A549 (cell line): ENCODE data around the gene IGF2BP1. TPM values are rescaled to one million over a fixed set of nuclear protein-coding genes. Genes with fewer than 3 reads are reported as not detected.

Source experiments
- ATAC-seq, 2 experiments: fragments of 200-7000 bp in 1 of 2; fragments of >200 bp in 1 of 2; cut with Nextera tagmentation in 1 of 2; cut with Tn5 transposase in 1 of 2; 3 replicates each; pipeline versions ENCODE4 v1.8.0 to v1.9.1; 2018 to 2020; ENCODE audit warnings: mild to moderate bottlenecking in 1 of 2, moderate library complexity in 1 of 2
- CTCF ChIA-PET: fragments of 300-600 bp; sonication (Branson Sonifier 250); formaldehyde crosslinking; extraction: SDS; loops from one replicate; lab custom pipeline; 2021; ENCODE audit warnings: antibody characterized with exemption, inconsistent platforms; lab: Yijun Ruan, JAX
- POLR2A ChIA-PET: fragments of 350-600 bp; formaldehyde crosslinking; extraction: SDS; loops from one replicate; lab custom pipeline; 2021; ENCODE audit warnings: antibody characterized with exemption, inconsistent platforms; lab: Yijun Ruan, JAX
- DNase-seq, 2 experiments: peaks; one replicate each; pipeline versions ENCODE4 v3.0.0 to v3.0.0-alpha.2; 2011 to 2016; ENCODE audit warnings: low read depth in 1 of 2, low spot score in 1 of 2
- FAIRE-seq: peaks from 2 replicates; lab custom pipeline; 2011; peaks lifted over from hg19 to GRCh38; lab: Jason Lieb, UNC
- H3K27ac ChIP-seq, 2 experiments: fragments of >200 bp; sonication (Bioruptor Twin); formaldehyde crosslinking; 3 replicates each; pipeline ENCODE4 v1.5.1; 2016 to 2017
- H3K4me1 ChIP-seq: fragments of >200 bp; sonication (Bioruptor Twin); formaldehyde crosslinking; 3 replicates; pipeline ENCODE4 v1.6.1; 2016
- H3K4me2 ChIP-seq: fragments of >200 bp; sonication (Bioruptor Twin); formaldehyde crosslinking; 3 replicates; pipeline ENCODE4 v1.6.1; 2016
- H3K4me3 ChIP-seq: fragments of >200 bp; sonication (Bioruptor Twin); formaldehyde crosslinking; 3 replicates; pipeline ENCODE4 v1.5.1; 2016
- H3K9me3 ChIP-seq: fragments of >200 bp; sonication (Bioruptor Twin); formaldehyde crosslinking; 3 replicates; pipeline ENCODE4 v1.6.1; 2016
- CBX8 ChIP-seq: fragments of 200-600 bp; sonication (generic); IDR thresholded peaks from 2 replicates; pipeline ENCODE4 v1.6.1; 2016
- CEBPB ChIP-seq, 2 experiments: fragments of >200 bp in 1 of 2; sonication (Bioruptor Twin) in 1 of 2; formaldehyde crosslinking in 1 of 2; IDR thresholded peaks; 2 replicates each; pipeline ENCODE4 v1.6.1; 2012 to 2016
- CHD2 ChIP-seq: fragments of 150-350 bp; IDR thresholded peaks from 2 replicates; pipeline ENCODE4 v1.6.1; 2014; ENCODE audit warnings: low read length; ENCODE audit not compliant: partially characterized antibody
- E2F6 ChIP-seq: IDR thresholded peaks from 2 replicates; pipeline ENCODE4 v1.6.1; 2012; ENCODE audit warnings: low read depth, borderline replicate concordance
- EHF ChIP-seq: fragments of 250-450 bp; sonication (Bioruptor Pico); IDR thresholded peaks from 2 replicates; pipeline ENCODE4 v1.5.0; 2020; ENCODE audit warnings: mild to moderate bottlenecking
- FOSB ChIP-seq: fragments of 250-450 bp; sonication (Bioruptor Pico); IDR thresholded peaks from 2 replicates; pipeline ENCODE4 v1.5.0; 2020; ENCODE audit warnings: mild to moderate bottlenecking, moderate library complexity
- FOXS1 ChIP-seq: fragments of 250-450 bp; sonication (Bioruptor Pico); IDR thresholded peaks from 2 replicates; pipeline ENCODE4 v1.5.0; 2020; ENCODE audit warnings: mild to moderate bottlenecking, moderate library complexity
- HDAC2 ChIP-seq: fragments of 200-600 bp; sonication (generic); IDR thresholded peaks from 2 replicates; pipeline ENCODE4 v1.6.1; 2016
- HMGXB4 ChIP-seq: fragments of 250-450 bp; sonication (Bioruptor Pico); IDR thresholded peaks from 2 replicates; pipeline ENCODE4 v1.5.0; 2021; ENCODE audit warnings: mild to moderate bottlenecking, moderate library complexity, borderline replicate concordance
- JUN ChIP-seq, 2 experiments: fragments of >200 bp; sonication (Bioruptor Twin); formaldehyde crosslinking; IDR thresholded peaks; 2 replicates in 1 of 2; 3 replicates in 1 of 2; pipeline ENCODE4 v1.6.1; 2016 to 2017
- JUNB ChIP-seq: fragments of >200 bp; sonication (Bioruptor Twin); formaldehyde crosslinking; IDR thresholded peaks from 2 replicates; pipeline ENCODE4 v1.6.1; 2016
- KDM1A ChIP-seq: fragments of 200-600 bp; sonication (generic); IDR thresholded peaks from 2 replicates; pipeline ENCODE4 v1.6.1; 2016; ENCODE audit warnings: low read depth, mild to moderate bottlenecking
- MAX ChIP-seq: IDR thresholded peaks from 2 replicates; pipeline ENCODE4 v1.6.1; 2012
- MAZ ChIP-seq: fragments of 150-350 bp; IDR thresholded peaks from 2 replicates; pipeline ENCODE4 v1.6.1; 2014; ENCODE audit warnings: antibody characterized with exemption, low read depth, low read length, borderline replicate concordance
- NPAS2 ChIP-seq: fragments of 250-450 bp; sonication (Bioruptor Pico); IDR thresholded peaks from 2 replicates; pipeline ENCODE4 v1.8.0; 2022; ENCODE audit warnings: mild to moderate bottlenecking, moderate library complexity, borderline replicate concordance
- PBX3 ChIP-seq: IDR thresholded peaks from 2 replicates; pipeline ENCODE4 v1.6.1; 2012
- RCOR1 ChIP-seq: fragments of 150-350 bp; IDR thresholded peaks from 2 replicates; pipeline ENCODE4 v1.6.1; 2014; ENCODE audit warnings: antibody characterized with exemption, low read length, low read depth
- RFX5 ChIP-seq: fragments of 450-650 bp; IDR thresholded peaks from 2 replicates; pipeline ENCODE4 v1.7.1; 2014; ENCODE audit warnings: antibody characterized with exemption, mild to moderate bottlenecking, moderate library complexity
- SMC3 ChIP-seq: fragments of >200 bp; sonication (Bioruptor Twin); formaldehyde crosslinking; IDR thresholded peaks from 3 replicates; pipeline ENCODE4 v1.6.1; 2018; ENCODE audit warnings: inconsistent platforms
- SREBF2 ChIP-seq: fragments of 450-650 bp; IDR thresholded peaks from 2 replicates; pipeline ENCODE4 v1.6.1; 2014; ENCODE audit warnings: mild to moderate bottlenecking, moderate library complexity
- TP53 ChIP-seq: fragments of 250-450 bp; sonication (Bioruptor Pico); IDR thresholded peaks from 2 replicates; pipeline ENCODE4 v1.5.0; 2021; ENCODE audit warnings: mild to moderate bottlenecking, moderate library complexity
- ZC3H11A ChIP-seq: fragments of 450-650 bp; IDR thresholded peaks from 2 replicates; pipeline ENCODE4 v1.6.1; 2014; ENCODE audit warnings: antibody characterized with exemption, mild to moderate bottlenecking
- ZFP36 ChIP-seq: fragments of 450-650 bp; IDR thresholded peaks from 2 replicates; pipeline ENCODE4 v1.6.1; 2014; ENCODE audit warnings: borderline replicate concordance; ENCODE audit not compliant: partially characterized antibody
- ZNF302 ChIP-seq: fragments of 250-450 bp; sonication (Bioruptor Pico); IDR thresholded peaks from 2 replicates; pipeline ENCODE4 v1.9.0; 2021; ENCODE audit warnings: inconsistent platforms, mild to moderate bottlenecking, moderate library complexity
- ZSCAN20 ChIP-seq: fragments of 250-450 bp; sonication (Bioruptor Pico); IDR thresholded peaks from 2 replicates; pipeline ENCODE4 v1.8.0; 2022; ENCODE audit warnings: mild to moderate bottlenecking, moderate library complexity
- WGBS: methylation state at CpG from one replicate; pipeline ENCODE4 v1.1.6; 2017; ENCODE audit errors: missing lambda C conversion rate; 5-methylcytosine and 5-hydroxymethylcytosine counted together
- polyA plus RNA-seq, 4 experiments: library from polyadenylated mRNA; depleted of rRNA in 3 of 4; stranded (reverse); fragments of >200 nt; fragmentation: RNase III in 1 of 4; extraction: RNeasy Plus Mini Kit Qiagen cat#74134 plus additional on column Dnase treatment in 1 of 4; gene quantifications; 2 replicates in 3 of 4; 3 replicates in 1 of 4; pipeline ENCODE4 v1.2.3, GENCODE V29; 2011 to 2017
- TF ChIP-seq, protein P1 (sequence below): fragments of 250-450 bp; sonication (Bioruptor Pico); IDR thresholded peaks from 2 replicates; pipeline ENCODE4 v1.5.0; 2020; ENCODE audit warnings: low read depth, mild to moderate bottlenecking, moderate library complexity
- TF ChIP-seq, protein P2 (sequence below): fragments of 450-650 bp; IDR thresholded peaks from 2 replicates; pipeline ENCODE4 v1.6.1; 2014; ENCODE audit warnings: antibody characterized with exemption
- TF ChIP-seq, protein P3 (sequence below): fragments of >200 bp; sonication (Bioruptor Twin); formaldehyde crosslinking; IDR thresholded peaks from 3 replicates; pipeline ENCODE4 v1.5.1; 2016

IGF2BP1 gene
- polyA plus RNA-seq, 2 of the 4 experiments (the other 2 are of a cell fraction) = 26.2 to 40.3 TPM

DNA sequence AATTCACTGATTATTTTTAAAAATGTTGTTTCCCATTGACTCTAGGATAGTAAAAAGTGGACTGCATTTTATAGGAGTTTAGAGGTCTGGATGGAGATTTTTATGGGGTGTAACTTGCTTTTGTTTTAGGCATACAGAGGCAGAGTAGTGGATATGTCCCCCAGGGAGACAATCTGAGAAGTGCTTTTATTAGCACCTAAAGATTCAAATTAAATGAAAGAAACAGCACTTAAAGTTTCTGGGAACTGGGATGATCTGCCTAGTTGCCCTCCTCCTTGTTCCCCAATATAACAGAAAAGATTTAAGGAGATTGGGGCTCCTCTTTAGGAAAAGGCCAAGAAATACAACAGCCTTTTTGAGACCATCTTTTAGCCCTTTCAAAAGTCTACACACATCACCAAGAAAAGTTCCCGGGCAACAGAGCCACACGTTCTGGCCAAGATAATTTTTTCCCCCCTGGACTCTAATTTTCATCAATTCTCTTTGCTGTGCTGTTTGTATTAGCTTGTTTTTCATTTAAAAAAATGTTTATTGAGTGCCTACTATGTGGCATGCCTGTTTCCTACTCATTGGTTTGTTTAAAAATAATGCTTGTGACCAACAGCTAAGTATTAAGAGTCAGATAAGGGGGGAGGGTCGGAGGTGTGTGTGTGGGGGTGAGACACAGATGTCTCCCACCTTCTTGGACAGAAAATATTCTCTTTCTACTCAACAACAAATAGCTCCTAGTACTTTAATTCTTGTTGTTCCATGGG is 2.5 kb upstream of the IGF2BP1 start:
- ChIA-PET POLR2A (interaction anchor here (0.7 to 9.1 kb wide), 10 partner anchors 8 to 102 kb away, joined by 3 to 156 read pairs (median 15); partner anchors contain the start of genes ATP5MC1 and SNF8), CTCF (interaction anchor here (0.9 to 30.3 kb wide), 13 partner anchors 10 to 116 kb away, joined by 3 to 639 read pairs (median 5); partner anchors contain the start of genes SNF8 and UBE2Z)
- peak; percentile 91 for FAIRE-seq
- 3% methylated on average over 3 of the region's 3 CpGs for WGBS
- Histone ChIP-seq H3K4me1 (peaks cover 43% of the 10 kb centered on the region), H3K9me3 (no peaks in the 10 kb centered on the region), H3K27ac (peak overlapping the region; percentile 93 to 97), H3K4me3 (peak overlapping the region; percentile 60), H3K4me2 (peak overlapping the region; percentile 90)
- DNase-seq = peak in 1 of 2 experiments; percentile 58
- TF ChIP-seq ZNF302 (CRISPR knock-in tag) (no peak), FOSB (CRISPR knock-in tag) (peak; percentile 15)
- no peak for ATAC-seq

DNA sequence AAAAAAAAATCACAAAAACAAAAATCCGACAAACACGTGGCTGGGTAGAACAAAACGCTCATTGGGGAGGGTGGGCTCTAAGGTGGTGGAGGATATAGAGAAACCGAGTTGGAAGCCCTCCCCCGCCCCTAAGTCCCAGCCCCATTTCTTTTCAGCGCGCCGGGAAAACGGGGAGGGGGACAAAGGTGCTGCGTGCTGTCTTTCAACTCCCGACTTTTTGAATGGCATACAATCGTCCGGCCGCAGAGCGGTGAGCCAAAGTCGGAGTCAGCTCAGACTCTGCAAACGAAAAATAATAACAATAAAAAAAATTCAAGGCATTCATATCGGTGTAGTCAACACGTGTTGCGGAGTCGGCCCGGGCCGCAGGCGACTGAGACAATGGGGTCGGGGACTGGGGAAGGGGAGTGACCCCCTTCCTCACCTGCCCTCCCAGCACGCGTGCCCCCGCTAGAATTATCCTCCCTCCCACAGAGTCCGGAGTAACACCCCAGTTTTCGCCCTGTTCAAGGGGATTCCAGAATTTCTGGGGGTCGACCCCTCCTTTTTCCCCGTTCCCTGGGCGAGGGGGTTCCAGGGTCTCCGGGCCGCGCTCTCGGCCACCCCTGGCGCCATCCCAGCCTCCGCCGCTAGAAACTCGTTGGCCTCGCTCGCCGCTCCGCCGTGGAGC is 1.7 kb upstream of the IGF2BP1 start:
- peak overlapping the region; percentile 60 for H3K4me3 ChIP-seq
- TF ChIP-seq MAZ = no peak
- TF ChIP-seq, protein P1, sequence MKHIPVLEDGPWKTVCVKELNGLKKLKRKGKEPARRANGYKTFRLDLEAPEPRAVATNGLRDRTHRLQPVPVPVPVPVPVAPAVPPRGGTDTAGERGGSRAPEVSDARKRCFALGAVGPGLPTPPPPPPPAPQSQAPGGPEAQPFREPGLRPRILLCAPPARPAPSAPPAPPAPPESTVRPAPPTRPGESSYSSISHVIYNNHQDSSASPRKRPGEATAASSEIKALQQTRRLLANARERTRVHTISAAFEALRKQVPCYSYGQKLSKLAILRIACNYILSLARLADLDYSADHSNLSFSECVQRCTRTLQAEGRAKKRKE (CRISPR knock-in tag) = peak; percentile 25; the same call in 1 of the 2 replicates
- no peak for TF ChIP-seq NPAS2 (CRISPR knock-in tag)
- no peak for TF ChIP-seq ZNF302 (CRISPR knock-in tag)
- no peak; a peak in 1 of 5 replicates for TF ChIP-seq JUN (IDR thresholded peaks at IDR 0.05)
- TF ChIP-seq MAX = peak; percentile 86
- no peak for TF ChIP-seq SREBF2
- no peak for TF ChIP-seq CEBPB (IDR thresholded peaks at IDR 0.05)
- no peak; the same call in 2 of the 3 replicates for TF ChIP-seq SMC3
- no peak for TF ChIP-seq CHD2
- TF ChIP-seq RCOR1 = no peak
- no peak for TF ChIP-seq CBX8
- TF ChIP-seq JUNB = no peak
- no peak for TF ChIP-seq ZSCAN20
- TF ChIP-seq FOXS1 (CRISPR knock-in tag) = no peak
- TF ChIP-seq HMGXB4 = no peak
- TF ChIP-seq, protein P2, sequence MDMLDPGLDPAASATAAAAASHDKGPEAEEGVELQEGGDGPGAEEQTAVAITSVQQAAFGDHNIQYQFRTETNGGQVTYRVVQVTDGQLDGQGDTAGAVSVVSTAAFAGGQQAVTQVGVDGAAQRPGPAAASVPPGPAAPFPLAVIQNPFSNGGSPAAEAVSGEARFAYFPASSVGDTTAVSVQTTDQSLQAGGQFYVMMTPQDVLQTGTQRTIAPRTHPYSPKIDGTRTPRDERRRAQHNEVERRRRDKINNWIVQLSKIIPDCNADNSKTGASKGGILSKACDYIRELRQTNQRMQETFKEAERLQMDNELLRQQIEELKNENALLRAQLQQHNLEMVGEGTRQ = no peak
- TF ChIP-seq ZFP36 = no peak
- TF ChIP-seq PBX3 = peak; percentile 3; the same call in 1 of the 2 replicates
- TF ChIP-seq EHF (CRISPR knock-in tag) = no peak
- TF ChIP-seq RFX5 = no peak; the same call in 1 of the 2 replicates
- no peak for TF ChIP-seq KDM1A
- no peak for TF ChIP-seq E2F6
- TF ChIP-seq TP53 (CRISPR knock-in tag) = no peak
- TF ChIP-seq ZC3H11A = no peak
- TF ChIP-seq, protein P3, sequence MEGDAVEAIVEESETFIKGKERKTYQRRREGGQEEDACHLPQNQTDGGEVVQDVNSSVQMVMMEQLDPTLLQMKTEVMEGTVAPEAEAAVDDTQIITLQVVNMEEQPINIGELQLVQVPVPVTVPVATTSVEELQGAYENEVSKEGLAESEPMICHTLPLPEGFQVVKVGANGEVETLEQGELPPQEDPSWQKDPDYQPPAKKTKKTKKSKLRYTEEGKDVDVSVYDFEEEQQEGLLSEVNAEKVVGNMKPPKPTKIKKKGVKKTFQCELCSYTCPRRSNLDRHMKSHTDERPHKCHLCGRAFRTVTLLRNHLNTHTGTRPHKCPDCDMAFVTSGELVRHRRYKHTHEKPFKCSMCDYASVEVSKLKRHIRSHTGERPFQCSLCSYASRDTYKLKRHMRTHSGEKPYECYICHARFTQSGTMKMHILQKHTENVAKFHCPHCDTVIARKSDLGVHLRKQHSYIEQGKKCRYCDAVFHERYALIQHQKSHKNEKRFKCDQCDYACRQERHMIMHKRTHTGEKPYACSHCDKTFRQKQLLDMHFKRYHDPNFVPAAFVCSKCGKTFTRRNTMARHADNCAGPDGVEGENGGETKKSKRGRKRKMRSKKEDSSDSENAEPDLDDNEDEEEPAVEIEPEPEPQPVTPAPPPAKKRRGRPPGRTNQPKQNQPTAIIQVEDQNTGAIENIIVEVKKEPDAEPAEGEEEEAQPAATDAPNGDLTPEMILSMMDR = no peak
- no peak for TF ChIP-seq HDAC2

More for the DNA sequence above, 1.7 kb upstream of the IGF2BP1 start:
- no peaks in the 10 kb centered on the region for H3K9me3 ChIP-seq
- WGBS = 1% methylated on average over 34 of the region's 46 CpGs
- CTCF ChIA-PET = interaction anchor here (0.8 to 30.3 kb wide), 15 partner anchors 11 to 102 kb away, joined by 3 to 639 read pairs (median 5); partner anchors contain the start of genes SNF8 and UBE2Z
- DNase-seq (peak in 1 of 2 experiments; percentile 83), FAIRE-seq (peak; percentile 36), ATAC-seq (peak; percentile 14 to 16; a peak in 5 of 6 replicates)
- POLR2A ChIA-PET = interaction anchor here (0.6 to 9.1 kb wide), 20 partner anchors 9 to 103 kb away, joined by 3 to 156 read pairs (median 7); partner anchors contain the start of genes ATP5MC1, GIP and SNF8
- peak overlapping the region; percentile 90 for H3K4me2 ChIP-seq
- H3K27ac ChIP-seq = peak overlapping the region; percentile 93 to 97
- H3K4me1 ChIP-seq = peaks cover 36% of the 10 kb centered on the region
